GM06990 (cell line): ENCODE measurements around the gene RPS6KC1.
"Not testable (repeated sequence)": the region's sequence is repeated elsewhere in the genome, so short reads cannot be mapped to it uniquely, and the experiment has no call there.

Experiments
- DNase-seq: peaks from one replicate; pipeline ENCODE4 v3.0.0-alpha.2; 2011; ENCODE audit not compliant: insufficient read length; ENCODE audit errors: extremely low read depth
- H3K27me3 ChIP-seq: replicated peaks from 2 replicates; pipeline ENCODE4 v1.6.0; 2011; ENCODE audit warnings: low read length; ENCODE audit not compliant: control insufficient read depth, insufficient read depth
- H3K36me3 ChIP-seq: 2 replicates; pipeline ENCODE4 v1.5.1; 2011; ENCODE audit warnings: low read length; ENCODE audit not compliant: control insufficient read depth, insufficient read depth
- H3K4me3 ChIP-seq: replicated peaks from 2 replicates; pipeline ENCODE4 v1.5.1; 2011; ENCODE audit warnings: low read depth, mild to moderate bottlenecking, control low read depth, low read length
- TF ChIP-seq, protein P1 (sequence below): IDR thresholded peaks from 2 replicates; pipeline ENCODE4 v1.5.1; 2011; ENCODE audit warnings: low read length, control low read depth, mild to moderate bottlenecking, inconsistent platforms; ENCODE audit not compliant: insufficient read depth, poor library complexity, severe bottlenecking

RPS6KC1 gene

DNA sequence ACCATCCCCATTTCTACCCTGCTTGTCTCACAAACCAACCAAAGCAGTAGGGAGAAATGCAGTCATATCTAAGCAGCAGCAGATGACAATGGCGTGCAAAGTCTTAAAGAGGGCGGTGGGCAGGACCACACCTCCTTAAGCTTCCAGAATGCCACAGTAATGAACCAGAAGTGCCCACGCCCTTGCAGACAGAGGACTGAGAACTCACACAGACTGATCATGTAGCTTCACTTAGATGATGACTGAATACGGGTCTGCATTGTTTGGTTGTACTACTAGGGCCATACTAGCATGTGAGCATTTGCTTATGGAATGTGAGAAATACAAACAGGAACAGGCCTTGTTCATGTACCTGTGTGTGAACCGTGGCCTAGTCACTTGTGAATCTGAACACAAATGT, 246.0 kb downstream of the RPS6KC1 start:
- Histone ChIP-seq H3K36me3 (no peaks in the 10 kb centered on the region), H3K4me3 (no peak overlapping the region), H3K27me3 (no peaks in the 10 kb centered on the region)
- TF ChIP-seq, protein P1, sequence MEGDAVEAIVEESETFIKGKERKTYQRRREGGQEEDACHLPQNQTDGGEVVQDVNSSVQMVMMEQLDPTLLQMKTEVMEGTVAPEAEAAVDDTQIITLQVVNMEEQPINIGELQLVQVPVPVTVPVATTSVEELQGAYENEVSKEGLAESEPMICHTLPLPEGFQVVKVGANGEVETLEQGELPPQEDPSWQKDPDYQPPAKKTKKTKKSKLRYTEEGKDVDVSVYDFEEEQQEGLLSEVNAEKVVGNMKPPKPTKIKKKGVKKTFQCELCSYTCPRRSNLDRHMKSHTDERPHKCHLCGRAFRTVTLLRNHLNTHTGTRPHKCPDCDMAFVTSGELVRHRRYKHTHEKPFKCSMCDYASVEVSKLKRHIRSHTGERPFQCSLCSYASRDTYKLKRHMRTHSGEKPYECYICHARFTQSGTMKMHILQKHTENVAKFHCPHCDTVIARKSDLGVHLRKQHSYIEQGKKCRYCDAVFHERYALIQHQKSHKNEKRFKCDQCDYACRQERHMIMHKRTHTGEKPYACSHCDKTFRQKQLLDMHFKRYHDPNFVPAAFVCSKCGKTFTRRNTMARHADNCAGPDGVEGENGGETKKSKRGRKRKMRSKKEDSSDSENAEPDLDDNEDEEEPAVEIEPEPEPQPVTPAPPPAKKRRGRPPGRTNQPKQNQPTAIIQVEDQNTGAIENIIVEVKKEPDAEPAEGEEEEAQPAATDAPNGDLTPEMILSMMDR: no peak
- no peak for DNase-seq

GRCh38 chr1:213300433-213300832, 249.4 kb downstream of the RPS6KC1 start:
- TF ChIP-seq, protein P1: no peak
- no peak overlapping the region for H3K4me3 ChIP-seq
- H3K27me3 ChIP-seq: no peaks in the 10 kb centered on the region
- DNase-seq: no peak
- H3K36me3 ChIP-seq: no peaks in the 10 kb centered on the region

- not testable (repeated sequence) for H3K36me3 ChIP-seq, DNase-seq, H3K4me3 ChIP-seq, H3K27me3 ChIP-seq
These were observed 250.5 kb downstream of the RPS6KC1 start for GRCh38 chr1:213301524-213301923.

DNA sequence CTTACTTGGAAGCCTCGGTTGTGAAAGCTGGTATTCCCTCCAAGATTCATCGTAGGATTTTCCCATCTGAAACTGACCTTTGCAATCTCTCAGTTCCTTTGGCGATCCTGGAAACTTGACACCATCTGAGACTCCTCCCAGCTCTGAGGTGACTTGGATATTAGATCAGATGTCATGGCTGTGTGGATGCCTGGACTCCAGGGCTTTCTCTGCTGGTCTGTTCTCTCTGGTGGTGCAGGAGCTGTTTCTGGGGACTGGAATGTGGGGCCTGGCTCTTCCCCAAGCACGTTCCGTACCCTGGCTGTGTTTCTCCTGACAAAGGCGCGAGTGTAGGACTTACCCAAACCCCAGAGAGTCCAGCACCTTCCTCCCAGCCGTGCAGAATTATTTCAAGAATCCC, 252.2 kb downstream of the RPS6KC1 start:
- no peaks in the 10 kb centered on the region for H3K36me3 ChIP-seq
- no peak for DNase-seq
- TF ChIP-seq, protein P1: no peak
- no peaks in the 10 kb centered on the region; the same call in 1 of the 2 replicates for H3K27me3 ChIP-seq
- no peak overlapping the region for H3K4me3 ChIP-seq

GRCh38 chr1:213315571-213315970, 264.5 kb downstream of the RPS6KC1 start:
- H3K27me3 ChIP-seq: no peaks in the 10 kb centered on the region; the same call in 1 of the 2 replicates
- no peak for DNase-seq
- TF ChIP-seq, protein P1: no peak
- H3K4me3 ChIP-seq: no peak overlapping the region
- H3K36me3 ChIP-seq: no peaks in the 10 kb centered on the region

GRCh38 chr1:213318458-213318857, 267.4 kb downstream of the RPS6KC1 start:
- not testable (repeated sequence) for H3K4me3 ChIP-seq, H3K27me3 ChIP-seq, H3K36me3 ChIP-seq, DNase-seq

DNA sequence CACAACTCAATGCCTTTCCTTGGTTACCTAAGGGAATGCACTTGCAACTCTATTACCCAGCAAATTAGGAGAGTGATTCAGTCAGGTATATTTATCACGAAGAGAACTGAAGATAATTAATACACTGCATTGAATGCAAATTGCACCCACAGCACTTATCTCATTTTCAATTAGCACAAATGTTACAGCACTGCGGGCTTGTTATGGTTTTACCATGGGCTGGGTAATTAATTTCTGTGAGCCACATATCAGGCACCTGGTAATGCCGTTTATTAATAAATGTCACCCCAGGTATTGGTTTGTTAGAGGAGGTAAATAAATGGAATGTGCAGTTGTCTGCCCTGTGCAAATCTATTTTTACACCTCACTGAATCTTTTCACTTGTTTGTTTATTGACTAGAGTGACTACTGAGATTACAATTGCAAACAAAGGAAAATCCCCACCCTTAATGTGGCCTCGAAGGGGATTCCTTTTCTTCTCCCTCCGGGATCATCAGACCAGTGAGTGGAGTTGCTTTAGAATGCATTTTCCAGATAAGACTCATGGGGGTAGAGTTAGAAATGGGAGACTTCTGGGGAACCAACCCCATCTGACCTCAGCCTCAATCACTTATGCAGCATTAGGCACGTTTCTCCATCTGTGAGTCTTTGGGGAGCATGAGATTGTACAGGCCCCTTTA, 269.3 kb downstream of the RPS6KC1 start:
- DNase-seq: no peak
- TF ChIP-seq, protein P1: no peak
- Histone ChIP-seq H3K27me3 (no peaks in the 10 kb centered on the region), H3K4me3 (no peak overlapping the region), H3K36me3 (no peaks in the 10 kb centered on the region)
